Choroid plexus epithelial cell (primary cell): Measurements from ENCODE around the gene SLC29A4.
"Not testable (repeated sequence)": the region's sequence is repeated elsewhere in the genome, so short reads cannot be mapped to it uniquely, and the experiment has no call there.

Source experiments
- DNase-seq: peaks from one replicate; pipeline ENCODE4 v3.0.0-alpha.2; 2010; ENCODE audit warnings: low read depth
- H3K4me3 ChIP-seq: 2 replicates; pipeline ENCODE4 v1.5.1; 2011; ENCODE audit warnings: low read depth, mild to moderate bottlenecking, control low read depth, low read length, moderate library complexity
- CTCF ChIP-seq: conservative IDR thresholded peaks from 2 replicates; pipeline ENCODE4 v1.5.1; 2011; ENCODE audit warnings: low read depth, mild to moderate bottlenecking, control low read depth, inconsistent platforms, low read length, moderate library complexity

The SLC29A4 gene

DNA sequence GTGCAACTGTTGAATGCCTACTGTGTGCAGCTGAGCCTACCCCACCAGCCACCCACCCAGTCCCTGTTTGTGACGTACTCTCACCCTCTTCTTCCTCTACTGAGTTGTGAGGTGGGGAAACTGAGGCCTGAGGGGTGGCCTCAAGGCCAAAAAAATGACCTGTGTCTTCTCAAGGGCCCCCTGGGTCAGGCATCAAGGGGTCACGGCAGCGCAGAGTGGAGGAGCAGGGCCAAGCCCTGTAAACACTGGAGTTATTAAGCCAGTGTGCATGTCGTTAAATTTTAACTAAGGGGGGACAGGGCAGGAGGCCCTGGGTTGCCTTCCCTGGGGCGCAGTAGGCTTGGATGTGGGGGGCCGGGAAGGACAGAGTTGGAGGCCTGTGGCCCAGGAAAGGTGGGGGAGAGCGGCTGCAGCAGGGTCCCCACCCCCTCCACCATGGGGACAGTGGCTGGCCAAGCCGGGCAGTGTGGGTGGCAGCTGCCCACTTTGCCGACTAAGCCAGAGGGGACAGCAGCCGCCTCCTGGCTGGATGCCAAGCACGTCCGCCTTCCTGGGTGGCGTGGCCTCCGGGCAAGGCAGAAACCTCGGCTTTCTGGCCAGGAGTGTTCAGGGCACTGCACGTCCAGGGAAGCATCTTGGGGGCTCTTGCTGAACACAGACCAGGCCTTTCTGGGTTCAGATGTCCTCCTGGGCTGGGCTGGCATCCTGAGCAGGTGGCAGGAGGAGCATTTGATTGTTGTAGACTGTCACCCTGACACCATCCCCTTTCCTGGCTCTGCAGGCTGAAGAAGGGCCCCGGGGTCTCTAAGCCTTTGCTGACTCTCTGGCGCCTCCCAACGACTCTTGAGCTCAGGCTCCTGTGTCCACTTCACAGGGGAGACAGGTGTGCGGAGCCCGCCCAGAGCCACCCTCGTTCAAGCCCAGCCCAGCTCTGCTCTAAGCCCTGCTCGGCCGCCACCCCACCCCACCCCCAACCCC, 1.9 kb downstream of the SLC29A4 start:
- no peak overlapping the region for H3K4me3 ChIP-seq
- peak; percentile 57 for TF ChIP-seq CTCF
- DNase-seq: peak; percentile 36

- DNase-seq: no peak
- no peak for TF ChIP-seq CTCF
- H3K4me3 ChIP-seq: no peak overlapping the region
Measured at GRCh38 chr7:5286933-5287332, 4.2 kb downstream of the SLC29A4 start.

GRCh38 chr7:5287373-5287772, 4.6 kb downstream of the SLC29A4 start:
- not testable (repeated sequence) for DNase-seq, H3K4me3 ChIP-seq

DNA sequence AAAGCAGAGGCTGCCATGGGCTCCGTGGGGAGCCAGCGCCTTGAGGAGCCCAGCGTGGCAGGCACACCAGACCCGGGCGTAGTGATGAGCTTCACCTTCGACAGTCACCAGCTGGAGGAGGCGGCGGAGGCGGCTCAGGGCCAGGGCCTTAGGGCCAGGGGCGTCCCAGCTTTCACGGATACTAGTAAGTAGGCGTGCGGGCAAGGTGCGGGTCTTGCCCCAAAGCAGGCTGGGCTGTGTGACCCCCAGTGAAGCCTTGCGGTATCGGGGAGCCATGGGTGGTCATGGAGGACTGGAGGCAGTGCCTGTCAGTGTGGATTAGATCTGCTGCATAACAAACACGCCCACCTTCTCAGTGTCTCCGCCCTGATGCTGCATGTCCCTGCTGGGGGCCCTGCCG, 5.1 kb downstream of the SLC29A4 start:
- no peak for DNase-seq
- no peak overlapping the region for H3K4me3 ChIP-seq
- TF ChIP-seq CTCF: no peak

- DNase-seq, H3K4me3 ChIP-seq: not testable (repeated sequence)
Measured at GRCh38 chr7:5288560-5288959, 5.8 kb downstream of the SLC29A4 start.

DNA sequence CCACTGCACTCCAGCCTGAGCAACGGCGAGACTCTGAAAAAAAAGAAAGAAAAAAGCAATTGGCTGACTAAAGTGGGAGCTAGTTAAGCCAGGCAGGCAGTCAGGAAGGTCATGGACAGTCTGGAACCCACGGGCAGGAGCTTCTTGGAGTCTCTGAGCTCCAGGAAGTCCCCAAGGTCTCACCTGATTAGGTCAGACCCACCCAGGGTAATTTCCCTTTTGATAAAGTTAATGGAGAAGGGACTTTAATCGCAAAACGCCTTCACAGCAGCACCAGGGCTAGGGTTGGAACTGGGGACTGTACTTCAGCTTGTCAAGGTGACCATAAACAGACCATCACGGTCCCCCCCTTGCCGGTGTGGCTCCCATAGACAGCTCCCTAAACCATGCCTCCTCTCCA, 6.6 kb downstream of the SLC29A4 start:
- no peak overlapping the region for H3K4me3 ChIP-seq
- TF ChIP-seq CTCF: no peak
- no peak for DNase-seq

- no peak for DNase-seq
- no peak for TF ChIP-seq CTCF
- H3K4me3 ChIP-seq: no peak overlapping the region
Measured at GRCh38 chr7:5291301-5291700, 8.6 kb downstream of the SLC29A4 start.

DNA sequence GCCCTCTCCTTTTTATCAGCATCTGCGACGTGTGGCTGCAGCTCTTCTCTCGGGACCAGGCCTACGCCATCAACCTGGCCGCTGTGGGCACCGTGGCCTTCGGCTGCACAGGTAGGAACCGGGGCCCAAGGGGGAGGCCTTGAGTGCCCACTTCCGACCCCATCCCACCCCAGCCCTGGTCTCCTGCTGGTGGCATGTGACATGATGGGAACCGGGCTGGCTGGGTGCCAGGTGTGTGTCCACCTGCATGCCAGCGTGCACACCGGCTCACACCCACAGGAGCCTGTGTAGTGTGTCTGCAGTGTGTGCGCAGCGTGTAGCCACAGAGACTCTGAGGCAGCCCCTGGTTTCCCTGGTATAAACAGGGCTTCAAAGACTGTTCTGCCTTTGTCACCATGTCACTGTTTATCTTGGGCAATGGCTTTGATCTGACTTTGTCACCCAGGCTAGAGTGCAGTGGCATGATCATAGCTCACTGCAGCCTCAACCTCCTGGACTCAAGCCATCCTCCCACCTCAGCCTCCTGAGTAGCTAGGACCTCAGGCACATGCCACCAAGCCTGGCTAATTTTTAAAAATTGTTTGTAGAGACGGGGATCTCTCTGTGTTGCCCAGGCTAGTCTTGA, 9.1 kb downstream of the SLC29A4 start:
- H3K4me3 ChIP-seq, DNase-seq: not testable (repeated sequence)
